CD4-positive, alpha-beta T cell treated with Interleukin-17A for 4 hours (primary cell): Measurements from ENCODE around the gene DUSP22.

Experiments used
- DNase-seq: peaks from one replicate; pipeline ENCODE4 v3.0.0-alpha.2; 2020; ENCODE audit warnings: mixed read lengths

Gene DUSP22

GRCh38 chr6:340991-341827 is 48.9 kb downstream of the DUSP22 start:
- no peak for DNase-seq

- no peak for DNase-seq
These were observed 49.9 kb downstream of the DUSP22 start for GRCh38 chr6:341914-342831.

DNA sequence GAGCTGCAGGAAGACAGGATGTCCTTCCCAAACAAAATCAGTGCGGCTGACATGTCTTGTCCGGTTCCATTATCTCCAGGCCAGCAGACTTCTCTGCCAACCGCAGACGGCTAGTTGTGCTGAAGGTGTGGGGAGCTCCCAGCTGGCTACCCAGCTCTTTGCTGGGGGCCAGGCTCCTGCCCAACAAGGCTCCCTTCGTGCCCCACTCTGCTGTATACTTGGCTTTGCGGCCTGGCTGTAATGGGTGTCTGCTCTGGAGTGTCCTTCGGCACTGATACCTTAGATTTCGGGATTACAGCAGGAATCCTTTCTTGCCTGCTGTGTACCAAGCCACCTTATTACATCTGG is 50.5 kb downstream of the DUSP22 start:
- no peak for DNase-seq

- no peak for DNase-seq
These were observed 51.1 kb downstream of the DUSP22 start for GRCh38 chr6:343226-343935.

GRCh38 chr6:343960-344815 is 51.9 kb downstream of the DUSP22 start:
- DNase-seq = no peak

DNA sequence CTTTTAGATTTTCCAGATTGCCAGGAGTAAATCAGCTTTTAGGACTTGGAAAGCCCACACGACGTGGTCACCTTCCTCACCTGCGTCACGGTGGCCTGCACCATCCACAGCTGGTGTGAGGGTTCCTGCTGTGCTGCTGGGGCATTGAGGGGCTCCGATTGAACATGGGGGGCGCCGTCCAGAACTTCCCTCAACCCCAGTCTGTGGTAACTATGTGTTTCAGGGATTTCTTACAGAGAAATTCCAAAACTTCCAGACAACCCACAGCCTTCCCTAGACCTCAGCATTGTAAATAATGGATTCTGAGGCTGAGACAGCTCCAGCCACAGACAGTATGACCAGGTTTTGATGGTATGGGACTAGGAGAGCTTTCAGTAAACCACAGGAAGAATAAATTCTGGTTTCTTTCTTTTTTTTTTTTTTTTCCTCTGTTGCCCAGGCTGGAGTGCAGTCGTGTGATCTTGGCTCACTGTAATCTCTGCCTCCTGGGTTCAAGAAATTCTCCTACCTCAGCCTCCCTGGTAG is 52.6 kb downstream of the DUSP22 start:
- DNase-seq = no peak

GRCh38 chr6:345747-346385 is 53.6 kb downstream of the DUSP22 start:
- no peak for DNase-seq

DNA sequence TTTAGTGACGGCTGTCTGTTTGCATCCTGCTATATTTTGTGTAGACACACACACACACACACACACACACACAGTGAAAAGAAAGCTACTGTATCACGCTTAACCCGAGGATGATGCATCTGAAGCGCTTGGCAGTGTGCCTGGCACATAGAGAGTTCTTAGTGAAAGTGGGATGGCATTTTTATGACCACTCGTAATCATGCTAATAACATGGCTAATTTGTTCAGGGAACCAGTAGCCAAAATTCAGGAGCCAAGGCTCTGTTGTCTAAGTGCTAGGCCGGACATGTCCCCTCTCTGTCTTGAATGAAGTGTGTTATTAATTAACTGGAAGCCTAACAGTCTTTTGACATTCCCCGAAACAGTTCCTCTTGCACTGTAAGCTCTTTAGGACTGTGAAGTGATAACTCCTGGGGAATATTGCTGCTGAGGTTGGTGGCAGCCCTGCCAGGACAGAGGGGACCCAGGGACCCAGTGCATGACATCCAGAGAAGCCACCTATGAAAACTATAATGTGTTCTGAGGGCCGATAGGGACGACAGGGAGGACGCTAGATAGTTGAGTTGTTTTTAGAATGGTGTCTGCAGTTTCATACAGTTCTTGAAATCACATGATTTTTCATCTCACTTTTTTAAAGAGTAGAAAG is 54.2 kb downstream of the DUSP22 start:
- DNase-seq = no peak

- DNase-seq = no peak
These were observed 54.9 kb downstream of the DUSP22 start for GRCh38 chr6:347232-347631.

GRCh38 chr6:347951-348859 is 55.9 kb downstream of the DUSP22 start:
- no peak for DNase-seq

DNA sequence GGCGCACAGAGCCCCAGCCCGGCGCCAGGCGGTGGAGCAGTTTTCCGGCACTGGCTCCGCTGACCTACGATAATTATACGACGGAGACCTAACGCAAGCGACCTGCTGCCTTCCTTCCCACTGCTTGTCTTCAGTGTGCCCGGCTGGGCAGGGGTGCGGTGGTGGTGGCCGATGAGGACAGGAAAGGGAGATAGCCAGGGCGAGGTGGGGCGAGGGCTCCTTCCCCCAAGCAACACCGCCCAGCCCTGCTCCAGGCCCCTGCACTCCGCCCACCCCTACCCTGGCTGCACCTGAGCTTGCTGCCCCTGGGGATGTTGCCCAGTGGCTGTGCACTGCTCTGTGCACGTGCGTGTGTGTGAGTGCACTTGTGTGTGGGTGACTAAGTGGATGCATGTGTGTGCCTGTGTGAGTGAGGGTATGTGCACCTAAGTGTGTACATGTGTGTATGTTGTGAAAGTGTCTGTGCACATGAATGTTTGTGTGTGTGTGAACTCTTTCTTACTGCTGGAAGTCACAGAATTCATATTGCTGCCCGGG is 56.6 kb downstream of the DUSP22 start:
- DNase-seq = no peak

DNA sequence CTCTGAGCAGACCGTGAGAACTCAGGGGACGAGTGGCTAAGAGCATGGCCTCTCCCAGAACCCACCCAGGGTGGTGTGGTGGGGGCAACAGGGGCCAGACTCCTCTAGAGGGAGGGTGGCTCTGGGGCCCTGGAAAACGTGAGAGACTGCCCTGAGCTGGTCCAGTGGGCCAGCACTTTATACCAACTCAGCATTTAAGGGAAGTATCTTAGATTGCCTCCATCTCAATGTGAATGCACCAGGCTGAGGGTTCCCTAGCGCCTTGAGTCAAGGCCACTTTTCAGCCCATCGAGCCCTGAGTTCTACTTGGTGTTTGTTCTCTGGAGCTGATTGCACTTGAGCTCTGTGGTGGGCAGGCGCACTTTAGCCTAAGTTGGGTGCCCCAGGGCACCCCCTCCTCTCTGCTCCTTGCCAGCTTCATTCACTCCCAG is 57.2 kb downstream of the DUSP22 start:
- DNase-seq = no peak

- DNase-seq = no peak
These were observed 58.1 kb downstream of the DUSP22 start for GRCh38 chr6:350371-350770.

DNA sequence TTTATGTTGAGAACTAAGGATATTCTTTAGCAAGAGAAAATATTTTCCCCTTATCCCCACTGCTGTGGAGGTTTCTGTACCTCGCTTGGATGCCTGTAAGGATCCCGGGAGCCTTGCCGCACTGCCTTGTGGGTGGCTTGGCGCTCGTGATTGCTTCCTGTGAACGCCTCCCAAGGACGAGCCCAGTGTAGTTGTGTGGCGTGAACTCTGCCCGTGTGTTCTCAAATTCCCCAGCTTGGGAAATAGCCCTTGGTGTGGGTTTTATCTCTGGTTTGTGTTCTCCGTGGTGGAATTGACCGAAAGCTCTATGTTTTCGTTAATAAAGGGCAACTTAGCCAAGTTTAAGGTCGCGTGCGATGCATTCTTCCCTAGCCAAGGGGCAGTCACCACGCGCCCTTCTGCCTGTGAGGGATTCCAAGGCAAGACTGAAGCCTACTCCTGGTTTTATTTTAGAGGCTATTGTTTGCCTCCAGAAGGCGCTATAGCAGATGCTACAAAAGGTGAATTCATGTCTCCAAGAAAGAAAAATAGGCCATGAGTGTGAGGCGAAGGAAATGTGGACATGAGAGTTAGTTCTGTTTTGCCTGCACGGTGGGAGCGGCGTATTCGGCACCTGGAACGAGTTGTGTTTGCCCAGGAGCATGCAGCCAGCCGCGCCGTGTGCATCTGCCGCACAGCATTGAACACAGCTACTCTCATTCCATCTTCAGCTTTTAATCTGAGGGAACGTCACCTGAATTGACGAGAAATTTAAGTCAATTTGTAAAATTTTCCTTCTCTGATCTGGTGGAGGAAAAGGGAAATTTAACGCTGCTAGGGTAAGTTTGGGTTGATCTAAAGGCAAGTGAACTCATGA is 59.0 kb downstream of the DUSP22 start:
- DNase-seq = no peak

- DNase-seq = no peak
These were observed 59.6 kb downstream of the DUSP22 start for GRCh38 chr6:351867-352289.

- no peak for DNase-seq
These were observed 60.2 kb downstream of the DUSP22 start for GRCh38 chr6:352474-352873.

DNA sequence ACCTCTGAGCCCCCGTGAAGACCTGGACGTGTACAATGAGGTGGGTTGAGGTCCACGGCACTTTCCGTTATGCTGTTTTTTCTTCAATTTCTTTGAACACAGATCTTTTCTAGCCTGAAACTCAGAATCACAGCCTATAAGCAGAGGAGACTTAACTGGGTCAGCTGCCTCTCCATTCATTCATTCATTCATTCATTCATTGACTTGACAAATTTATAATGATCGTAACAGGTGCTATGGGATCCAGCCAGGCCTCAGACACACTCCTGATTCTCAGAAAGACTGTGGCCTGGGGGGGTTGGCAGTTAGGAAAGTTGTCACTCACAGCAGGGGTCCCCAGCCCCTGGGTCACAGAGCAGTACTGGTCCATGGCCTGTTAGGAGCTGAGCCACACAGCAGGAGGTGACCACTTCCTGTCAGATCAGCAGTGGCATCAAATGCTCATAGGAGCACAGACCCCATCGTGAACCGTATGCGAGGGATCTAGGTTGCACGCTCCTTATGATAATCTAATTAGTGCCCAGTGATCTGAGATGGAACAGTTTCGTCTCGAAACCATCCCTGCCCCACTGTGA is 60.7 kb downstream of the DUSP22 start:
- DNase-seq = no peak
